Liver (tissue), 9 donors: ENCODE results near the gene MYL6B. TPM values are rescaled to one million over a fixed set of nuclear protein-coding genes. Genes with fewer than 3 reads are reported as not detected.

Experiments used
- DNase-seq: peaks from one replicate; pipeline ENCODE4 v3.0.0-alpha.2; 2017; ENCODE audit warnings: low spot score
- H3K27ac ChIP-seq, 2 donors: one replicate each; pipeline ENCODE4 v1.7.0; 2013; ENCODE audit warnings: inconsistent platforms in 2 of 2, low read length in 2 of 2, control low read depth in 1 of 2, low read depth in 1 of 2, mild to moderate bottlenecking in 1 of 2
- H3K27me3 ChIP-seq, 4 donors: one replicate each; pipeline versions ENCODE4 v1.6.1 to v1.7.0; 2013; ENCODE audit warnings: low read length in 3 of 4, inconsistent platforms in 1 of 4, mild to moderate bottlenecking in 1 of 4, moderate library complexity in 1 of 4; ENCODE audit not compliant: control insufficient read depth in 4 of 4, insufficient read depth in 4 of 4
- H3K36me3 ChIP-seq, 4 donors: one replicate each; pipeline versions ENCODE4 v1.6.1 to v1.7.0; 2013; ENCODE audit warnings: low read length in 3 of 4, mild to moderate bottlenecking in 3 of 4, low read depth in 1 of 4, moderate library complexity in 1 of 4; ENCODE audit not compliant: control insufficient read depth in 4 of 4, insufficient read depth in 3 of 4
- H3K4me1 ChIP-seq, 4 donors: one replicate each; pipeline versions ENCODE4 v1.6.1 to v1.7.0; 2013; ENCODE audit warnings: low read length in 3 of 4, mild to moderate bottlenecking in 3 of 4, moderate library complexity in 1 of 4; ENCODE audit not compliant: control insufficient read depth in 4 of 4, insufficient read depth in 4 of 4
- H3K4me3 ChIP-seq, 3 donors: one replicate each; pipeline versions ENCODE4 v1.6.1 to v1.7.0; 2013; ENCODE audit warnings: low read length in 3 of 3, control low read depth in 1 of 3, low read depth in 1 of 3, mild to moderate bottlenecking in 1 of 3
- H3K9ac ChIP-seq, 2 donors: one replicate each; pipeline ENCODE4 v1.7.0; 2013; ENCODE audit warnings: low read length in 2 of 2, mild to moderate bottlenecking in 2 of 2, moderate library complexity in 2 of 2, control low read depth in 1 of 2, low read depth in 1 of 2
- H3K9me3 ChIP-seq, 4 donors: one replicate each; pipeline versions ENCODE4 v1.6.1 to v1.7.0; 2013; ENCODE audit warnings: low read length in 3 of 4; ENCODE audit not compliant: control insufficient read depth in 4 of 4
- ATF3 ChIP-seq: IDR thresholded peaks from 2 replicates; pipeline ENCODE4 v1.6.1; 2016; ENCODE audit warnings: antibody characterized with exemption
- CTCF ChIP-seq: fragments of 150-350 bp; IDR thresholded peaks from 2 replicates; pipeline ENCODE4 v1.5.1; 2017; ENCODE audit warnings: improper control_type of control experiment, low read depth, low read length; ENCODE audit not compliant: missing input control
- EGR1 ChIP-seq, 2 donors: IDR thresholded peaks; 2 replicates each; pipeline ENCODE4 v1.6.1; 2016 to 2018; ENCODE audit warnings: antibody characterized with exemption in 2 of 2, low read depth in 2 of 2
- FOXA1 ChIP-seq: IDR thresholded peaks from 2 replicates; pipeline ENCODE4 v1.6.1; 2016; ENCODE audit warnings: antibody characterized with exemption
- FOXA2 ChIP-seq: IDR thresholded peaks from 2 replicates; pipeline ENCODE4 v1.6.1; 2016; ENCODE audit warnings: antibody characterized with exemption
- GABPA ChIP-seq, 2 donors: IDR thresholded peaks in 1 of 2; conservative IDR thresholded peaks in 1 of 2; 2 replicates each; pipeline ENCODE4 v1.6.1; 2016; ENCODE audit warnings: antibody characterized with exemption in 2 of 2, mild to moderate bottlenecking in 1 of 2, moderate library complexity in 1 of 2
- HNF4A ChIP-seq, 2 donors: conservative IDR thresholded peaks; 2 replicates each; pipeline ENCODE4 v1.6.1; 2016; ENCODE audit warnings: antibody characterized with exemption in 2 of 2, mild to moderate bottlenecking in 2 of 2
- HNF4G ChIP-seq: IDR thresholded peaks from 2 replicates; pipeline ENCODE4 v1.6.1; 2016; ENCODE audit warnings: antibody characterized with exemption
- JUND ChIP-seq, 2 donors: IDR thresholded peaks; 2 replicates each; pipeline ENCODE4 v1.6.1; 2016; ENCODE audit warnings: antibody characterized with exemption in 2 of 2
- NR2F2 ChIP-seq: IDR thresholded peaks from 2 replicates; pipeline ENCODE4 v1.6.1; 2016; ENCODE audit warnings: antibody characterized with exemption
- RAD21 ChIP-seq, 2 donors: IDR thresholded peaks; 2 replicates each; pipeline ENCODE4 v1.6.1; 2016; ENCODE audit warnings: antibody characterized with exemption in 2 of 2, mild to moderate bottlenecking in 2 of 2
- REST ChIP-seq: IDR thresholded peaks from 2 replicates; pipeline ENCODE4 v1.6.1; 2016; ENCODE audit warnings: antibody characterized with exemption, mild to moderate bottlenecking
- RXRA ChIP-seq, 2 donors: IDR thresholded peaks; 2 replicates each; pipeline ENCODE4 v1.6.1; 2017 to 2018; ENCODE audit warnings: antibody characterized with exemption in 2 of 2, mild to moderate bottlenecking in 1 of 2
- SP1 ChIP-seq: IDR thresholded peaks from 2 replicates; pipeline ENCODE4 v1.6.1; 2018; ENCODE audit warnings: antibody characterized with exemption, mild to moderate bottlenecking
- YY1 ChIP-seq: IDR thresholded peaks from 2 replicates; pipeline ENCODE4 v1.6.1; 2016; ENCODE audit warnings: antibody characterized with exemption, mild to moderate bottlenecking
- WGBS: extraction: QIAGEN DNeasy Blood & Tissue Kit; methylation state at CpG from one replicate; pipeline ENCODE4 v1.1.7; 2013; 5-methylcytosine and 5-hydroxymethylcytosine counted together
- polyA plus RNA-seq, 2 donors: library from polyadenylated mRNA; stranded (reverse) in 1 of 2; unstranded in 1 of 2; fragments of 200-250 nt in 1 of 2; fragments of >200 nt in 1 of 2; fragmentation: Nextera tagmentation in 1 of 2; extraction: Ambion mirVana in 1 of 2; gene quantifications; one replicate each; pipeline versions ENCODE4 v1.2.1 to v1.2.3, GENCODE V29; 2013 to 2015
- total RNA-seq, 2 donors: library from RNA; depleted of rRNA; stranded (reverse); fragments of >200 nt; gene quantifications; one replicate each; pipeline ENCODE4 v1.2.3, GENCODE V29; 2014
- TF ChIP-seq, protein P1 (sequence below): IDR thresholded peaks from 2 replicates; pipeline ENCODE4 v1.6.1; 2016; ENCODE audit warnings: antibody characterized with exemption
- donor health status: healthy.
- donor health status: healthy.
- donor health status: healthy.
- donor health status: healthy.
- donor health status: healthy.

Gene MYL6B
- total and polyA plus RNA-seq, 4 donors: 3.7 to 14.2 (median 12.6) TPM

GRCh38 chr12:56186957-56187356 is 34.6 kb downstream of the MYL6B start:
- Histone ChIP-seq H3K4me3 (no peak overlapping the region), H3K36me3 (peaks cover 8 to 29% (median 25%) of the 10 kb centered on the region in 4 donors), H3K27ac (no peak overlapping the region), H3K4me1 (peaks cover 0 to 24% (median 18%) of the 10 kb centered on the region in 4 donors), H3K9ac (no peak overlapping the region), H3K27me3 (no peaks in the 10 kb centered on the region), H3K9me3 (no peaks in the 10 kb centered on the region)
- TF ChIP-seq CTCF: no peak
- no peak for TF ChIP-seq REST
- TF ChIP-seq HNF4G: no peak
- TF ChIP-seq SP1: no peak
- TF ChIP-seq RAD21 (IDR thresholded peaks at IDR 0.05): no peak
- TF ChIP-seq ATF3: no peak
- no peak for TF ChIP-seq FOXA1
- no peak for TF ChIP-seq RXRA (IDR thresholded peaks at IDR 0.05)
- TF ChIP-seq GABPA (IDR thresholded peaks at IDR 0.05 in 1 of 2, conservative IDR thresholded peaks at IDR 0.05 in 1 of 2): no peak
- no peak for TF ChIP-seq EGR1 (IDR thresholded peaks at IDR 0.05; ENCODE audit: low read depth in 2 of 2)
- no peak for TF ChIP-seq YY1
- TF ChIP-seq, protein P1, sequence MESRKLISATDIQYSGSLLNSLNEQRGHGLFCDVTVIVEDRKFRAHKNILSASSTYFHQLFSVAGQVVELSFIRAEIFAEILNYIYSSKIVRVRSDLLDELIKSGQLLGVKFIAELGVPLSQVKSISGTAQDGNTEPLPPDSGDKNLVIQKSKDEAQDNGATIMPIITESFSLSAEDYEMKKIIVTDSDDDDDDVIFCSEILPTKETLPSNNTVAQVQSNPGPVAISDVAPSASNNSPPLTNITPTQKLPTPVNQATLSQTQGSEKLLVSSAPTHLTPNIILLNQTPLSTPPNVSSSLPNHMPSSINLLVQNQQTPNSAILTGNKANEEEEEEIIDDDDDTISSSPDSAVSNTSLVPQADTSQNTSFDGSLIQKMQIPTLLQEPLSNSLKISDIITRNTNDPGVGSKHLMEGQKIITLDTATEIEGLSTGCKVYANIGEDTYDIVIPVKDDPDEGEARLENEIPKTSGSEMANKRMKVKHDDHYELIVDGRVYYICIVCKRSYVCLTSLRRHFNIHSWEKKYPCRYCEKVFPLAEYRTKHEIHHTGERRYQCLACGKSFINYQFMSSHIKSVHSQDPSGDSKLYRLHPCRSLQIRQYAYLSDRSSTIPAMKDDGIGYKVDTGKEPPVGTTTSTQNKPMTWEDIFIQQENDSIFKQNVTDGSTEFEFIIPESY: no peak
- TF ChIP-seq JUND (IDR thresholded peaks at IDR 0.05): no peak
- no peak for TF ChIP-seq NR2F2
- TF ChIP-seq FOXA2: no peak
- TF ChIP-seq HNF4A (conservative IDR thresholded peaks at IDR 0.05): no peak
- WGBS: 62% methylated on average over 2 of the region's 2 CpGs
- no peak for DNase-seq
